Activated CD8-positive, alpha-beta memory T cell treated with anti-CD3 and anti-CD28 coated beads, Interleukin-2, amount 50 U/mL, for 24 hours (primary cell): Measurements from ENCODE around the gene ZSCAN10.

Experiments
- DNase-seq: peaks from one replicate; pipeline ENCODE4 v3.0.0-alpha.2; 2020; ENCODE audit errors: extremely low read depth

Gene ZSCAN10

GRCh38 chr16:3046641-3047386 lies 52.3 kb downstream of the ZSCAN10 start:
- DNase-seq, result no peak

GRCh38 chr16:3045758-3046640 lies 53.1 kb downstream of the ZSCAN10 start, which contains the start of gene MMP25:
Gene MMP25 (plus strand): TSS chr16:3046561. CDS start chr16:3046918, 357 bp downstream.
- no peak for DNase-seq

- no peak for DNase-seq
Observed at GRCh38 chr16:3044708-3045107, 54.4 kb downstream of the ZSCAN10 start.

GRCh38 chr16:3042376-3042775 lies 56.7 kb downstream of the ZSCAN10 start:
- no peak for DNase-seq

GRCh38 chr16:3038896-3039295 lies 60.2 kb downstream of the ZSCAN10 start:
- no peak for DNase-seq
